Ovary (tissue), 9 donors: Measurements from ENCODE around the gene CRTAC1. TPM values are rescaled to one million over a fixed set of nuclear protein-coding genes. Genes with fewer than 3 reads are reported as not detected.

Experiments
- DNase-seq, 5 donors: peaks; one replicate each; pipeline ENCODE4 v3.0.0-alpha.2; 2019 to 2020
- H3K27ac ChIP-seq, 2 donors: fragments of 200-600 bp; one replicate each; pipeline versions ENCODE4 v1.5.1 to v1.8.0; 2019 to 2022
- H3K27me3 ChIP-seq: fragments of 200-600 bp; one replicate; pipeline ENCODE4 v1.8.0; 2022
- H3K36me3 ChIP-seq: fragments of 200-600 bp; sonication (generic); one replicate; pipeline ENCODE4 v1.5.1; 2019
- H3K4me1 ChIP-seq: one replicate; pipeline ENCODE4 v1.8.1; 2013; ENCODE audit warnings: mild to moderate bottlenecking, moderate library complexity; ENCODE audit not compliant: insufficient read depth
- H3K4me3 ChIP-seq: fragments of 200-600 bp; sonication (generic); one replicate; pipeline ENCODE4 v1.5.1; 2017
- H3K9me3 ChIP-seq, 2 donors: fragments of 200-600 bp in 1 of 2; sonication (generic) in 1 of 2; one replicate each; pipeline versions ENCODE4 v1.5.1 to v1.8.1; 2013 to 2019; ENCODE audit warnings: mild to moderate bottlenecking in 1 of 2, moderate library complexity in 1 of 2
- CTCF ChIP-seq, 3 donors: fragments of 450-650 bp in 2 of 3; fragments of 200-600 bp in 1 of 3; IDR thresholded peaks; one replicate each; pipeline versions ENCODE4 v1.5.1 to v1.8.0; 2016 to 2022; ENCODE audit warnings: antibody characterized with exemption in 3 of 3, mild to moderate bottlenecking in 1 of 3
- EP300 ChIP-seq: sonication (generic); formaldehyde crosslinking; IDR thresholded peaks from one replicate; pipeline ENCODE4 v1.6.1; 2017; ENCODE audit warnings: antibody characterized with exemption
- POLR2A ChIP-seq: fragments of 450-650 bp; IDR thresholded peaks from one replicate; pipeline ENCODE4 v1.6.1; 2017; ENCODE audit warnings: antibody characterized with exemption, mild to moderate bottlenecking, moderate library complexity
- WGBS, 3 donors: extraction: QIAGEN DNeasy Blood & Tissue Kit in 1 of 3; methylation state at CpG; one replicate each; pipeline versions ENCODE4 v1.1.5 to v1.1.7; 2013 to 2017; 5-methylcytosine and 5-hydroxymethylcytosine counted together
- intact Hi-C, 4 donors: fragments of 100-400 bp; cut with DNase I; formaldehyde crosslinking; loops; one replicate each; pipeline versions ENCODE4 v1.11.0 to v1.15.1; 2022 to 2023
- polyA plus RNA-seq, 2 donors: library from polyadenylated mRNA; stranded (reverse); fragments of 200-250 nt in 1 of 2; fragments of 350-450 nt in 1 of 2; fragmentation: Illumina TruSeq in 1 of 2; extraction: RNeasy Lipid Tissue Mini Kit (QIAGEN cat#74804) in 1 of 2; gene quantifications; one replicate each; pipeline ENCODE4 v1.2.3, GENCODE V29; 2013 to 2014
- total RNA-seq, 7 donors: library from RNA; depleted of rRNA in 2 of 7; stranded (reverse); fragments of >200 nt in 2 of 7; fragmentation: NEBNext Ultra II Directional in 3 of 7; extraction: Animal tissue kit (Norgen Biotek cat#: 25700) in 3 of 7; gene quantifications; one replicate each; pipeline versions ENCODE4 v1.1.0 to v1.2.4, GENCODE V29; 2016 to 2023
- donor health status: DM: no; HTN: no; CAD: no; lungs with moderate emphysema.
- donor health status: DM: no; HTN: no; CAD: no.
- donor health status: Bipolar disorder and iron deficiency.
- donor health status: DM: yes; HTN: yes; CAD: no.
- donor health status: DM: no; HTN: no; CAD: no.
- donor health status: DM: yes; HTN: yes; CAD: no.

Gene CRTAC1
- total and polyA plus RNA-seq, 9 donors, result 0.13 to 19.5 (median 1.6) TPM

GRCh38 chr10:98058295-98058694, 27.9 kb upstream of the CRTAC1 start:
- WGBS, 3 donors, result 72 to 76% (median 74%) methylated on average over 1 of the region's 1 CpG
- H3K4me1 ChIP-seq, result no peaks in the 10 kb centered on the region
- no peaks in the 10 kb centered on the region for H3K9me3 ChIP-seq
- no peak overlapping the region for H3K4me3 ChIP-seq
- H3K27me3 ChIP-seq, result no peaks in the 10 kb centered on the region
- no peaks in the 10 kb centered on the region for H3K36me3 ChIP-seq
- no peak for DNase-seq
- no peak for TF ChIP-seq EP300
- TF ChIP-seq POLR2A, result no peak
- no peak for TF ChIP-seq CTCF (IDR thresholded peaks at IDR 0.05)
- no peak overlapping the region for H3K27ac ChIP-seq
- intact Hi-C loops, result no loop called here

GRCh38 chr10:98055841-98056516, 25.6 kb upstream of the CRTAC1 start:
- intact Hi-C loops, result no loop called here
- Histone ChIP-seq H3K9me3 (no peaks in the 10 kb centered on the region), H3K27me3 (no peaks in the 10 kb centered on the region), H3K4me1 (no peaks in the 10 kb centered on the region), H3K27ac (no peak overlapping the region), H3K36me3 (no peaks in the 10 kb centered on the region), H3K4me3 (no peak overlapping the region)
- 43 to 46% (median 43%) methylated on average over 4 of the region's 4 CpGs for WGBS, 3 donors
- TF ChIP-seq POLR2A (no peak), CTCF (IDR thresholded peaks at IDR 0.05) (no peak), EP300 (no peak)
- DNase-seq, result no peak

GRCh38 chr10:98047009-98047741, 16.8 kb upstream of the CRTAC1 start:
- intact Hi-C loops, result loop anchor here in 1 of 4 donors (10.0 kb wide), 1 partner anchor 122 kb away; no protein-coding TSS in a partner anchor
- Histone ChIP-seq H3K4me1 (no peaks in the 10 kb centered on the region), H3K4me3 (no peak overlapping the region), H3K27ac (no peak overlapping the region), H3K9me3 (no peaks in the 10 kb centered on the region), H3K27me3 (no peaks in the 10 kb centered on the region), H3K36me3 (no peaks in the 10 kb centered on the region)
- peak in 4 of 5 donors; percentile 21 to 36 (median 32) for DNase-seq
- TF ChIP-seq POLR2A (no peak), CTCF (IDR thresholded peaks at IDR 0.05) (no peak), EP300 (no peak)
- 24 to 36% (median 27%) methylated on average over 7 of the region's 7 CpGs for WGBS, 3 donors

GRCh38 chr10:98045785-98046389, 15.5 kb upstream of the CRTAC1 start:
- TF ChIP-seq POLR2A (no peak), CTCF (IDR thresholded peaks at IDR 0.05) (peak in 2 of 3 donors; percentile 31 to 39)
- no peaks in the 10 kb centered on the region for H3K27me3 ChIP-seq
- 14 to 18% (median 14%) methylated on average over 6 of the region's 6 CpGs for whole genome bisulfite sequencing, 3 donors
- no peak overlapping the region for H3K4me3 ChIP-seq
- no peak overlapping the region for H3K27ac ChIP-seq
- H3K36me3 ChIP-seq, result no peaks in the 10 kb centered on the region
- DNase-seq, result peak in 4 of 5 donors; percentile 14 to 47 (median 26)
- intact Hi-C loops, result loop anchor here in 1 of 4 donors (10.0 kb wide), 1 partner anchor 121 kb away; no protein-coding TSS in a partner anchor
- no peaks in the 10 kb centered on the region for H3K9me3 ChIP-seq
- no peaks in the 10 kb centered on the region for H3K4me1 ChIP-seq
